ENCODE data around the gene ATP8A2.

ATP8A2 gene

DNA sequence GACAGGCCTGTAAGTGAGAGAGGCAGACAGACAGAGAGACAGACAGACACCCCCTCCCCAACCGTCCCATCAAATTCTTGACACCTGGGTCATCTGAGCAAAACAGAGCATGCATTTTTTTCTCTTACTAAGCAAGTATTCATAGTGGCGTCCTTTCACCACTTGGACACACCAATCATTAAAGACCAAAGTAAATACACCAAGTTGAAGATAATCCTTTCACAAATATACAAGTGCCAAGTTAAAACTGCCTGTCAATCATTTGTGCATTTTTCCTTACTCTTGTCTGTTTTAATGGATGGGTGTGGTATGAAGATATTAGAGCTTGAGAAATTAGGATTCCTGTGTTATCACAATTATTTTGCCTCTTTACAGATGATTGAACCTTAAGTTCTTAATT is 337.3 kb downstream of the ATP8A2 start:
- no peak for ATAC-seq
- H3K36me3 Mint-ChIP-seq: no peaks in the 10 kb centered on the region
- no peak overlapping the region for H3K27ac Mint-ChIP-seq
- no peaks in the 10 kb centered on the region for H3K27me3 Mint-ChIP-seq
- no peaks in the 10 kb centered on the region for H3K9me3 Mint-ChIP-seq
- no peak overlapping the region for H3K4me3 Mint-ChIP-seq
- no peaks in the 10 kb centered on the region for H3K4me1 Mint-ChIP-seq

DNA sequence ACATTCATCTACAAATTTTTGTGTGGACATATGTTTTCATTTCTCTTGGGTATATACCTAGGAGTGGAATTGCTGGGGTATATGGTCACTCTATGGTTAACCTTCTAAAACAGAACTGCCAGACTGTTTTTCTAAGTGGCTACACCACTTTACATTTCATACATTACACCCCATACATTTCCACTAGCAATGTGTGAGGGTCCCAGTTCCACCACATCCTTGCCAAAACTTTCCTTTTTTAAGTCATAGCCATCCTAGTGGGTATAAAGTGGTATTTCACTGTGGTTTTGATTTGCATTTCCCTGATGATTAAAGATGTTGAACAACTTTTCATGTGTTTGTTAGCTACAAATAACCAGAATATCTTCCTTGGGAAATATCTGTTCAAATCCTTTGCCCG is 344.0 kb downstream of the ATP8A2 start:
- Mint-ChIP-seq H3K4me1 (no peaks in the 10 kb centered on the region), H3K27ac (no peak overlapping the region), H3K9me3 (peaks cover 4% of the 10 kb centered on the region), H3K27me3 (no peaks in the 10 kb centered on the region), H3K36me3 (no peaks in the 10 kb centered on the region), H3K4me3 (no peak overlapping the region)
- ATAC-seq: no peak

DNA sequence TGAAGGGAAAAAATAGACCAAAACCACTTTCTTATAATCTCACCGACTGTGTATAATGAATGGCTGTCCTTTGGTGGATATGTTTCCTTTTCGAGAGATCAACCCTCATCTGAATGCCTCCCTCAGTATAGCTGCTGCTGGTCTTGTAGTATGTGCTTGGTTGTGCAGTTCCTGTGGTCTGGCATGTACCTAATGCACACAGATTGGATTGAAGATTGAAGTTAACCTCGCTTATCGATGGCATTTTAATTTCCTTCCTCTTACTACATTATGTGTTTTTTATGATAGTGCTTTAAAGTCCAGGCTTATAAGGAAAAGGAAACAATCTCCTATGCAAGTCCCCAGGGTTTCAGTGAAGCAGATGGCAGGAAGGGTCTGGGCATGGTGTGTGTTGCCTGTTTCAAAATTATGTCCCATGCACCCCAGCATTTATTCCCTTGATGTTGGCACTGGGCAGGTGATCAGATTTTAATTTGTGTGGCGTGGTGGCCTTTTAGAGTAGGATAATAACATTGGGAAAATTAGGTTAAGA is 346.0 kb downstream of the ATP8A2 start:
- no peak overlapping the region for H3K27ac Mint-ChIP-seq
- H3K36me3 Mint-ChIP-seq: no peaks in the 10 kb centered on the region
- H3K9me3 Mint-ChIP-seq: peaks cover 4% of the 10 kb centered on the region
- H3K4me3 Mint-ChIP-seq: no peak overlapping the region
- H3K27me3 Mint-ChIP-seq: peaks cover 7% of the 10 kb centered on the region
- no peak for ATAC-seq
- no peaks in the 10 kb centered on the region for H3K4me1 Mint-ChIP-seq

DNA sequence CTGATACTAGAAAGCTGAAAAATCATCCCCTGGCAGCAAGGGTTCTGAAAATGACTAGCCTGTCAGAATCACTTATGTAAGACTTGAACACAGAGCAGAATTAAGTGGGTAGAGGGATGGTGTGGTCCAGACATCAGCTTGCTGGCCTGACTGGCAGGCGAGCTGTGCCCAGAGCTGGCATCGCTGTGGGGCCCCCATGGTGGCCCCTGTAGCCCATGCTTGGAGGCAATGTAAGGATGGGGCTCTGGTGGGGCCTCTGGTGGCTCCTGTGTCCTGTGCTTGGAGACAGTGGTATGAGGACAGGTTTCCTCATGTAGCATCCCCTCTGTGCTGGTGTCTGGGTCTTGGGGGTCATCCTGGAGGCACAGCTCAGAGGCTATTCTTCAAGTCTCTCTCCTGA is 347.9 kb downstream of the ATP8A2 start:
- H3K9me3 Mint-ChIP-seq: peaks cover 4% of the 10 kb centered on the region

DNA sequence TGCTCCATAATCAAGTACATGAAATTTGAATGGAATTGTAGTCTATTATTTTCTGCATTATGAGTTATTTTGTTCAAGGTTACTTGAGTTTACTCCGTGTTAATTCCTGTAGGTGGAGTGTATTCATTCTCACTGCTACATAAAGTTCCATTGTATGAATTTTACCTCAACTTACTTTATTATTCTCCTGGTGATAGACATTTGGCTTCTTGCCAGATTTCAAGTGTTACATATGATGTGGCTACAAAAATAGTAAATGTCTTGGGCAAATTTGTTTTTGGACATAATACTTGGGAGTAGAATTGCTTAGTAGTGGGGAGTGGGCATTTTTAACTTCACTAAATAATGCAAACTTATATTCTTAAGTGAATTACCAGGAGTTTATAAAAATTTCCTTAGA is 351.1 kb downstream of the ATP8A2 start:
- no peaks in the 10 kb centered on the region for H3K9me3 Mint-ChIP-seq
- H3K27me3 Mint-ChIP-seq: peaks cover 21% of the 10 kb centered on the region
- no peaks in the 10 kb centered on the region for H3K4me1 Mint-ChIP-seq
- no peaks in the 10 kb centered on the region for H3K36me3 Mint-ChIP-seq
- H3K4me3 Mint-ChIP-seq: no peak overlapping the region
- no peak overlapping the region for H3K27ac Mint-ChIP-seq
- no peak for ATAC-seq

More for the DNA sequence above, 347.9 kb downstream of the ATP8A2 start:
- ATAC-seq: no peak
- no peaks in the 10 kb centered on the region for H3K4me1 Mint-ChIP-seq
- no peaks in the 10 kb centered on the region for H3K36me3 Mint-ChIP-seq
- H3K4me3 Mint-ChIP-seq: no peak overlapping the region
- no peak overlapping the region for H3K27ac Mint-ChIP-seq
- peaks cover 21% of the 10 kb centered on the region for H3K27me3 Mint-ChIP-seq

DNA sequence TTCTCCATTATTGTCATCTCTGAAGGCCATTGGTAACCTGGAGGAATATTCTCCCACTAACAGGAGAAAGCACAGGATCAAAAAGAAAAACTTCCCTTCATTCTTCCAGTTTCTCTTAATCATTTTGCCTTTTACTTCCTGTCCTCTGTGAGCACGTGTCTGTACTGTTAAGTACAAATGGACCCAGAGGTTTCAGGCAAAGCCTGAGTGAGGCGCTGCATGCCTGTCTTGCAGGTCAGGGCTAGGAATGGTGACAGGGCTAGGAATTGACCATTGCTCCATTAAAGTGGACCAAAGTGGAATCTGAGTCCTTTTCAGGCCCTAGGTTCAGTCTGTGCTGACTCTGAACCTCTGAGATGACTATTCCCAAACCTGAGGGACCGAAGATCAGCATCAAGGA is 353.3 kb downstream of the ATP8A2 start:
- no peaks in the 10 kb centered on the region for H3K36me3 Mint-ChIP-seq
- no peak overlapping the region for H3K27ac Mint-ChIP-seq
- H3K4me1 Mint-ChIP-seq: no peaks in the 10 kb centered on the region
- peaks cover 21% of the 10 kb centered on the region for H3K27me3 Mint-ChIP-seq
- H3K9me3 Mint-ChIP-seq: no peaks in the 10 kb centered on the region
- no peak for ATAC-seq
- H3K4me3 Mint-ChIP-seq: no peak overlapping the region

DNA sequence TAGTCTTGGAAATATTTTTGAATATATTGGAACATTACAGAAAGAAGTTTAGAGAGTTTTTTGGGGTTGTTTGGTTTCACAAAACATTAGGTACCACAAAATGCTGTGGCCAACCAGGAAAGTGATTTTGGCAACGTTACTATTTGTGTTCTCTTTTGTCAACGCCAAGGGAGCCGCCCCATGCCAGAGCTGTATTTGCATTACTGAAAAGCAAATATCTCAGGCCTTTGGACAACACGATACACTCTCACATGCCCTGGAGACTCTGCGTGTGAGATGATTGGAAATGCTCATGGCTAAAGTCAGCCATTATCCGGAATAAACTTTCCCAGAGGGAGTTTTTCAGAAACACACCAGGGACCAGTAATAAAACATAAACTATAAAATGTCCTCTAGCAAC is 355.5 kb downstream of the ATP8A2 start:
- Mint-ChIP-seq H3K36me3 (no peaks in the 10 kb centered on the region), H3K4me3 (no peak overlapping the region), H3K9me3 (no peaks in the 10 kb centered on the region), H3K27me3 (peaks cover 28% of the 10 kb centered on the region), H3K4me1 (no peaks in the 10 kb centered on the region), H3K27ac (no peak overlapping the region)
- no peak for ATAC-seq

DNA sequence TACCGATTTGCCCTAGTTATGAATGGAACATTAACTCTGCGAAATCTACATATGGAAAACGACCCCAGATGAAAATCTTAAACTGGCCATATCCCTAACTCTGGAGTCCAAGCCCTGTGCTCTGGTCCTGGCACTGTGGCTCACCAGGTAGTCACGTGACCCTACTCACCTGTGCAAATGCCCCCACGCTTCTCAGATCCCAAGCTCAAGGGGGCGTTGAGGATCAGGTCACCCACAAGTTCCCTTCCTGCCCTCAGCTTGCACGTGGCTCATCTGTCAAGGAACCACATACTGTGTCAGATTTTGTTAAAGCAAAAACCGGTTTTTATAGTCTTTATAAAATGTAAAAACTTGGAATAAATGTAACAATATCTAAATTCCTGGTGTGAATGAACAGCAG is 356.0 kb downstream of the ATP8A2 start:
- no peak for ATAC-seq
- Mint-ChIP-seq H3K4me3 (no peak overlapping the region), H3K9me3 (no peaks in the 10 kb centered on the region), H3K4me1 (no peaks in the 10 kb centered on the region), H3K27ac (no peak overlapping the region), H3K27me3 (peaks cover 22% of the 10 kb centered on the region), H3K36me3 (no peaks in the 10 kb centered on the region)

DNA sequence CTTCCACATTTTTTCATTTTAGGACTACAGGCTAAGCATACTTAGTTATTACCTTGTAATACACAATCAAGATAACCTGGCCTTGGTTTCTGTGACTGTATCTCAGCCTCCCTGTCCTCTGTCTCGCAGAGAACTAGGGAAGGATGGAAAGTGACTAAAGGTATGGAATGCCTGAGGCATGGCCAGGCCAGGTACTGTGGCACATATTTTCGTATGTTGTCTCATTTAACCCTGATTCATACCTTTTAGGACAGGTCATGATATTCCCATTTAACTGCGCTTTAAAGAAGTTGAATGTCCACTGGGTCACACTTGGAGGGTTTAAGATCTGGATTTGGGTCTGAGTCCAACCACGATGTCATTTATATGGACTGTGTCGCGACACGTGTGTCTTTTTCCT is 357.4 kb downstream of the ATP8A2 start:
- ATAC-seq: no peak
- no peaks in the 10 kb centered on the region for H3K36me3 Mint-ChIP-seq
- H3K4me1 Mint-ChIP-seq: no peaks in the 10 kb centered on the region

DNA sequence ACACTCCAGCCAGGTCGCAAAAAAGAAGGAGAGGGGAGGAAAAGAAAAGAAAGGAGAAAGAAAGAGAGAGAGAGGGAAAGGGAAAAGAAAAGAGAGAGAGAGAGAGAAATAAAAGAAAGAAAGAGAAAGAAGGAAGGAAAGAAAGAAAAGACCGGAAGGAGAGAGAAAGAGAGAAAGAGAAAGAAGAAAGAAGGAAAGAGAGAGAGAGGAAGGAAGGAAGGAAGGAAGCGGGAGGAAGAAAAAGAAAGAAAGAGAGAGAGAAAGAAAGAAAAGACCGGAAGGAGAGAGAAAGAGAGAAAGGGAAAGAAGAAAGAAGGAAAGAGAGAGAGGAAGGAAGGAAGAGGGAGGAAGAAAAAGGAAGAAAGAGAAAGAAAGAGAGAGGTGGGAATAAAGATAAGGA is 359.3 kb downstream of the ATP8A2 start:
- Mint-ChIP-seq H3K4me3 (no peak overlapping the region), H3K27ac (no peak overlapping the region), H3K4me1 (no peaks in the 10 kb centered on the region), H3K36me3 (no peaks in the 10 kb centered on the region), H3K27me3 (peaks cover 9% of the 10 kb centered on the region), H3K9me3 (no peaks in the 10 kb centered on the region)
- no peak for ATAC-seq

More for the DNA sequence above, 357.4 kb downstream of the ATP8A2 start:
- Mint-ChIP-seq H3K27me3 (peaks cover 9% of the 10 kb centered on the region), H3K27ac (no peak overlapping the region), H3K4me3 (no peak overlapping the region), H3K9me3 (no peaks in the 10 kb centered on the region)

DNA sequence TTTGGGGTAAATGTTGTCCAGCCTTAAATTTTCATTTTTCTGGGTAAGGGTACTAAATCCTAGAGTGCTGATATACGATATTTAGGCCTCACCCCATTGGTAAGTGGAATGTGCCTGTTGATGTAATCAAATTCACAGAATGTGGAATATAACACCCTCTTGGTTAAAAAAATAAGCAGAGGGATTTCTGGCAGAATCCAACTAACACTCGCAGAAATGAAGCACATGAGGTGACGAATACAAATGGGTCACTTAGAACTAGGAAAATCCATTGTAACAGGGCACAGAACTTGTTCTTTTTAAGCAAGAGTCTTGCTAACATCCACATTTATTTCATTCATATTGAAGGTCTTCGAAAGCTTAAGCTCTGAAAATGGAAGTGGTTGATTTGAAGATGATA is 359.8 kb downstream of the ATP8A2 start:
- Mint-ChIP-seq H3K36me3 (no peaks in the 10 kb centered on the region), H3K9me3 (no peaks in the 10 kb centered on the region), H3K4me1 (no peaks in the 10 kb centered on the region), H3K27me3 (peaks cover 9% of the 10 kb centered on the region), H3K27ac (no peak overlapping the region), H3K4me3 (no peak overlapping the region)
- ATAC-seq: no peak

DNA sequence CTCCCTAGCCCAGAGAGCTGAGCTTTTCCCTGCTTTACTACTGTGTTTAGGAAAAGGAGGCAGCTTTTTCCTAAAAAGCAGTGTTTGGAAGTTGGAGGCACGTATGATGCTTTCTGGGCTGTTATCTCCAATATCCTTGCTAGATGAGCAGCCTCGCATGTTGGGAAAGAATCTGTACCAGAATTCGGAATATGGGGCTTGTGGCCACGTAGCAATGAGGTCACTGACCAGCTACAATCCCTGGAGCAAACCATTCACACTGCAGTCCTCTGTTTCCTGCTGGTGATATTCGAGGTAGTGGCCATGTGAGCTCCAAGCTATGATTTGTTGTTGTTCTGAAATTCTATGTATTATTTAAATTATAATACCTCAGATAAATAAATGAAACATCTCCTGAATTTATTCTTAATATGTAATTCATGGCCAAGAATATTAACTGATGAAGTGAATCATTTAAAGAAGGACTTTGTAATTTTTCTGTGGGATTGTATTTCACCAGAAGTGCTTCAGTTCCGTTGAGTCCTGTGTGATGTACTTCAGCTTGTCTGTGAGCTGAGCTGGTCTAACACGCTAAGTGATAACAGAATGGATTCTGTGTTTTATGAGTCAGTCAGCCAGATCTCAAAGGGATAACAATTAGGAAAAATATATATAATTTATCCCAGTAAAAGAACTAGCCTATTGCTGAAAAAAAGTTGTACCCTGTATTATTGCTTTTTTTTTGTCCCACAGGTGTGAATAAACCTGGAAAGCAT is 360.5 kb downstream of the ATP8A2 start:
- no peak overlapping the region for H3K4me3 Mint-ChIP-seq
- no peaks in the 10 kb centered on the region for H3K4me1 Mint-ChIP-seq
- H3K36me3 Mint-ChIP-seq: no peaks in the 10 kb centered on the region
- ATAC-seq: no peak
- H3K27ac Mint-ChIP-seq: no peak overlapping the region
- H3K27me3 Mint-ChIP-seq: peaks cover 9% of the 10 kb centered on the region
- H3K9me3 Mint-ChIP-seq: no peaks in the 10 kb centered on the region

DNA sequence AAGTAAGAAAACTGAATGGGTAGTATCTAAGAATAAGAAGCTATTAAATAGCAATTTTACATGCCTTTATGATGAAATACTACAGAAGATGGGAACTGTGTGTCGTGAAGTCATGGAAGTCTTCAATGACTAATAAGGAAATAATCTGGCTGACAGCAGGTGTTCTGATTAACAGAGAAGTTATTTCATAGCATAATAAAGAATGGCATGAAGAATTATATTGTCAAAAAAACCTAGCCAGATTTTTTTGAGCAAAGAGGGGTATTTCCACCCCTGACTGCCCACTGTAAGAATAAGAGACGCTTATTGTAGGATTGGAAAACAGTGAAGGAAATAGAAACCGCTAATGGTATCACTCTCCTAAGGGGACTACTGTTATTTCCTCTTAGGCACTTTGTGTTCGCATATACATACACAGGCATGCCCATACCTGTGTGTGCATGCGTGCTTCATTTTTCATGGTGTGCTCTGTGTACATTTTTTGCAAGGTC is 361.3 kb downstream of the ATP8A2 start:
- Mint-ChIP-seq H3K9me3 (no peaks in the 10 kb centered on the region), H3K4me3 (no peak overlapping the region), H3K27ac (no peak overlapping the region), H3K27me3 (peaks cover 9% of the 10 kb centered on the region), H3K36me3 (no peaks in the 10 kb centered on the region), H3K4me1 (no peaks in the 10 kb centered on the region)
- ATAC-seq: no peak

DNA sequence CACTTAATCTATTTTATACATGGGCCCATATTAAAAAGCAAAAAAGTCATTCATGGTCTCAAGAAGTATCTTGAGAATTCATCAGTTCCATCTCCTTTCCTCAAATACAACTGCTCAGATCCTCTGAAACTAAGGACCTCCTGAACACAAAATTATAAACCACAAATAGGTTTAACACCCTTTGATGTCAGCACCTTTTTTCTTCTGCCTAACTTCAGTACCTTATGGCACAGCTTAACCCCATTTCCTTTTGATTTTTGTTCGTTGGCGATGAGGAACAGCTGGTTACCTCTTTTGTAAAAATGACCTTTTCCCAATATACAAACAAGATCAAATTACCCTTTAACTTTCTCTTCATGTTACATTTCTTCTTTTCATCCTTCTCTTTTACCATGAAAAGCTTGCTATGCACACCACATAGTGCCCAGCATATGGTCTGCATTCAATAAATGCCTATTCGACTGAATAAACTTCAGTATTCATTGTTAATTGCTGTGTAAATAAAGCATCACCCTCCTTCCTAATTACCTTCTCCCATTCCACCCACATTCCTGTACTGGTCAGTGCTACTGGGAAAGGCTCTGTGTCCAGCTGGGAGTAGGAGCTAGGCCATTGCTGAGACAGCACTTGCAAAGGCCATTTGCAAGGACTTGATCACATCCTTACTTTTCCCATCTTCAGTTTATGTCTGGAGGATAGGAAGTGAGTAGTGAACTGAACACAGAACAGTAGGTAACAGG is 362.1 kb downstream of the ATP8A2 start:
- ATAC-seq: no peak
- peaks cover 9% of the 10 kb centered on the region for H3K27me3 Mint-ChIP-seq
- no peaks in the 10 kb centered on the region for H3K4me1 Mint-ChIP-seq
- H3K36me3 Mint-ChIP-seq: no peaks in the 10 kb centered on the region
- H3K27ac Mint-ChIP-seq: no peak overlapping the region
- peaks cover 1% of the 10 kb centered on the region for H3K9me3 Mint-ChIP-seq
- H3K4me3 Mint-ChIP-seq: no peak overlapping the region

DNA sequence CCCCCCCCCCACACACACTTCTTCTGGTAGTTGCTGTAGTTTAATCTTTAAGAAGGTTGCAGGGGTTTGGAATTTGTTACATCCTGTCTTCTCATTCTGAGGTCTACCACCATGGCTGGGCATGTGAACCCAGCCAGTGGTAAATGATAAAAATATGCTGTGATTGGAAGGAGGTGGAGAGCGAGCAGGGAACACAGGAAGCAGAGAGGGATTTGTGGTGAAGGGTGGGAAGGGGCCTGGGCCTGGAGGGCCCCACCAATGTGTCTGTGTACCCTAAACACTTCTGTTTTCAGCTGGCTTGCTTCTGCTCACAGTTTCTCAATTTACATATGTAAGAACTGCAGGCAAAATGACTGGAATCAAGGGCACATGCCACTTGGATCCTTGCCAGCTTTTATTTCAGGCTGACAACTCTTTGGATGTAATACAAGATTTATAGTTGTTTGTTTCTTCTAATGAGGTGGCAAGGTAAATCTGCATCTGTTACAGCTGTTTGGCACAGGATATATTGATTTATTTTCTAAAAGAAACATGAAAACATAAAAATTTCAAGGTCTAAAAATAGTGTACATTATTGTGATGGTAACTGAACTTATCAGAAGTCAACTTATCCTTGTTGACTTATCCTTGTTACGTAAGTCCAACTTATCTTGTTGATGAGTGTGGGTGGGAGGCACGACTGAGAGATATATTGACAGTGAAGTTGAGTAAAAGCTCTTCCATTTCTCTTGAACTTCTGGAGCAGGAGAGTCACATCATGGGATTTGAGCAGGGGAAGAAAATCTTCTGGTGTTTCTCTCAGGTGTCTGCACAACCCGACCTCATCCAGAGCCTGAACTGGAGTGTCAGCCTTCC is 366.8 kb downstream of the ATP8A2 start:
- ATAC-seq: no peak
- Mint-ChIP-seq H3K9me3 (peaks cover 5% of the 10 kb centered on the region), H3K27me3 (no peaks in the 10 kb centered on the region), H3K36me3 (no peaks in the 10 kb centered on the region), H3K4me3 (no peak overlapping the region), H3K27ac (no peak overlapping the region), H3K4me1 (no peaks in the 10 kb centered on the region)

Data from stimulated activated memory B cell treated with anti-CD40 and anti-IgM and Interleukin-4, amounts not matched to agents 10 μg/mL and 1 μg/mL and 100 μg/mL, for 72 hours (primary cell).